Embryonic facial prominence (tissue), 1 donor: ENCODE data around the gene CRADD.
"Not testable (repeated sequence)": the region's sequence is repeated elsewhere in the genome, so short reads cannot be mapped to it uniquely, and the experiment has no call there.

Experiments used
- DNase-seq: peaks from one replicate; pipeline ENCODE4 v3.0.0-alpha.2; 2016; ENCODE audit errors: extremely low spot score

Gene CRADD

GRCh38 chr12:93782853-93783252 lies 105.7 kb downstream of the CRADD start:
- DNase-seq, result no peak

- DNase-seq, result no peak
Observed at GRCh38 chr12:93783832-93784231, 106.7 kb downstream of the CRADD start.

- DNase-seq, result no peak
Observed at GRCh38 chr12:93784339-93785086, 107.3 kb downstream of the CRADD start.

- DNase-seq, result no peak
Observed at GRCh38 chr12:93785249-93786010, 108.3 kb downstream of the CRADD start.

GRCh38 chr12:93786656-93787397 lies 109.7 kb downstream of the CRADD start:
- no peak for DNase-seq

- DNase-seq, result no peak
Observed at GRCh38 chr12:93788853-93789252, 111.7 kb downstream of the CRADD start.

- DNase-seq, result no peak
Observed at GRCh38 chr12:93789767-93790166, 112.6 kb downstream of the CRADD start.

- no peak for DNase-seq
Observed at GRCh38 chr12:93790472-93791152, 113.4 kb downstream of the CRADD start.

GRCh38 chr12:93793007-93793406 lies 115.8 kb downstream of the CRADD start:
- no peak for DNase-seq

GRCh38 chr12:93793983-93794382 lies 116.8 kb downstream of the CRADD start:
- DNase-seq, result no peak

GRCh38 chr12:93794738-93795137 lies 117.6 kb downstream of the CRADD start:
- DNase-seq, result no peak

GRCh38 chr12:93795352-93795751 lies 118.2 kb downstream of the CRADD start:
- DNase-seq, result no peak

GRCh38 chr12:93796729-93797128 lies 119.6 kb downstream of the CRADD start:
- no peak for DNase-seq

- DNase-seq, result no peak
Observed at GRCh38 chr12:93798279-93799151, 121.3 kb downstream of the CRADD start.

GRCh38 chr12:93801666-93802065 lies 124.5 kb downstream of the CRADD start:
- DNase-seq, result not testable (repeated sequence)

- no peak for DNase-seq
Observed at GRCh38 chr12:93802293-93802692, 125.1 kb downstream of the CRADD start.

- DNase-seq, result no peak
Observed at GRCh38 chr12:93802698-93803423, 125.7 kb downstream of the CRADD start.

GRCh38 chr12:93803424-93803807 lies 126.2 kb downstream of the CRADD start:
- DNase-seq, result no peak

- no peak for DNase-seq
Observed at GRCh38 chr12:93804392-93805179, 127.4 kb downstream of the CRADD start.
